GM19043 (cell line): ENCODE results near the gene TMEM256.

Source experiments
- ATAC-seq: cut with Tn5 transposase; IDR thresholded peaks from one replicate; pipeline ENCODE4 v1.9.1; 2021; ENCODE audit warnings: low read depth; ENCODE audit not compliant: unreplicated experiment

Gene TMEM256

GRCh38 chr17:7409716-7410115 lies 5.8 kb upstream of the TMEM256 start:
- no peak for ATAC-seq

GRCh38 chr17:7408863-7409262 lies 5.0 kb upstream of the TMEM256 start:
- no peak for ATAC-seq

GRCh38 chr17:7408252-7408727 lies 4.4 kb upstream of the TMEM256 start:
- ATAC-seq: no peak

GRCh38 chr17:7407485-7408251 lies 3.8 kb upstream of the TMEM256 start, which contains the start of gene NLGN2:
Gene NLGN2 (plus strand): TSS chr17:7407845. CDS start chr17:7408256, 411 bp downstream.
- no peak for ATAC-seq

GRCh38 chr17:7407082-7407481 lies 3.2 kb upstream of the TMEM256 start:
- ATAC-seq: no peak

- no peak for ATAC-seq
Observed at GRCh38 chr17:7406235-7406825, 2.4 kb upstream of the TMEM256 start.

- ATAC-seq: no peak
Observed at GRCh38 chr17:7405350-7406234, 1.7 kb upstream of the TMEM256 start.

GRCh38 chr17:7404737-7405349 lies 946 bp upstream of the TMEM256 start:
- ATAC-seq: no peak

- no peak for ATAC-seq
Observed at GRCh38 chr17:7403727-7403976, 245 bp downstream of the TMEM256 start.

GRCh38 chr17:7403043-7403726 lies 712 bp downstream of the TMEM256 start:
- no peak for ATAC-seq

- ATAC-seq: no peak
Observed at GRCh38 chr17:7398612-7399011, 5.3 kb downstream of the TMEM256 start.

- ATAC-seq: no peak
Observed at GRCh38 chr17:7396147-7396546, 7.8 kb downstream of the TMEM256 start.

- no peak for ATAC-seq
Observed at GRCh38 chr17:7394452-7395191, 9.3 kb downstream of the TMEM256 start, which contains the start of gene PLSCR3. Gene PLSCR3 (minus strand): TSS chr17:7394525. CDS start chr17:7394110, 415 bp downstream.

GRCh38 chr17:7393613-7394451 lies 10.1 kb downstream of the TMEM256 start:
- no peak for ATAC-seq

GRCh38 chr17:7392696-7393612 lies 10.9 kb downstream of the TMEM256 start:
- ATAC-seq: no peak

- ATAC-seq: no peak
Observed at GRCh38 chr17:7391307-7391706, 12.6 kb downstream of the TMEM256 start.
